IPS-15b (cell line): ENCODE results near the gene NF2.

Experiments
- H3K27me3 ChIP-seq: one replicate; pipeline ENCODE4 v1.6.1; 2013; ENCODE audit warnings: low read length; ENCODE audit not compliant: control insufficient read depth, insufficient read depth
- H3K36me3 ChIP-seq: one replicate; pipeline ENCODE4 v1.6.1; 2013; ENCODE audit warnings: low read length; ENCODE audit not compliant: control insufficient read depth, insufficient read depth
- H3K4me1 ChIP-seq: one replicate; pipeline ENCODE4 v1.6.1; 2013; ENCODE audit warnings: mild to moderate bottlenecking, low read length; ENCODE audit not compliant: control insufficient read depth, insufficient read depth
- H3K4me3 ChIP-seq: one replicate; pipeline ENCODE4 v1.5.1; 2013; ENCODE audit warnings: low read depth, low read length
- H3K9ac ChIP-seq: one replicate; pipeline ENCODE4 v1.6.1; 2013; ENCODE audit warnings: low read depth, mild to moderate bottlenecking, low read length
- H3K9me3 ChIP-seq: one replicate; pipeline ENCODE4 v1.6.1; 2013; ENCODE audit warnings: mild to moderate bottlenecking, low read length; ENCODE audit not compliant: control insufficient read depth, insufficient read depth

The NF2 gene

DNA sequence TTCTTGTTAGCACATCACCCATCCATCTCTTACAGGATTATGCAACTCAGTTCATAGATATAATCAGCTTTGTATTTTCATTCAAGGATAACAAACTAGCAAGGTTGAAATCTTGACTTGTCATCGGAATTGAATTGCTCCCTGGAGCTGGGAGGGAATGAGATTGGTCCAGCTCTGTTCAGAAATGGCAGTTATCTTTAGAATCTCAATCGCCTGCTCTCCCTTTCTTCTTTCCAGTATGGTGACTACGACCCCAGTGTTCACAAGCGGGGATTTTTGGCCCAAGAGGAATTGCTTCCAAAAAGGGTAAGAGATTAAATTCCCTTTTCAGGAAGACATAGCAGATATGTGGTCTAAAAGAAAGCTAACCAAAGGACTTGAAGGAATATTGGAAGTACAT is 51.0 kb downstream of the NF2 start:
- Histone ChIP-seq H3K36me3 (peaks cover 6% of the 10 kb centered on the region), H3K9me3 (no peaks in the 10 kb centered on the region)

DNA sequence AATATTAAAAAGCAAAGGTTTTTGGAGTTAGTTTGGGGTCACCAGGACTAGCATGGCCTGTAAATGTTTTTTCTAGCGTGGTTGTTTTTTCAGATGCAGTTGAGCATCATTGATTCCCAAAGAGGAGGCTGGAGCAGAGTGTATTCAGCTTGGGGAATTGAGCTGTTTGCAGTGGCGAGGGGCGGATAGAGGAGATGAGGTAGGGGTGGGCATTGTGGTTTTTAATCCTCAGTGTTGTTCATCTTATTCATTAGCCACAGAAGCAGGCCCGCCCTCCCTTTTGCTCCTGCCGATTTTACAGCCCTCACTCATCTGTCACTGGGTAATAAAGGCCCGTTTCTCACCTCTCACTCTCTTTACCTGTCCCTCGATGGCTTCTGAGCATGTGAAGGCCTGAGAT is 51.4 kb downstream of the NF2 start:
- no peak overlapping the region for H3K9ac ChIP-seq
- peaks cover 6% of the 10 kb centered on the region for H3K36me3 ChIP-seq
- peaks cover 5% of the 10 kb centered on the region for H3K4me1 ChIP-seq
- no peak overlapping the region for H3K4me3 ChIP-seq
- H3K27me3 ChIP-seq: no peaks in the 10 kb centered on the region
- H3K9me3 ChIP-seq: no peaks in the 10 kb centered on the region

More for the DNA sequence above, 51.0 kb downstream of the NF2 start:
- H3K4me3 ChIP-seq: no peak overlapping the region
- no peak overlapping the region for H3K9ac ChIP-seq
- peaks cover 5% of the 10 kb centered on the region for H3K4me1 ChIP-seq
- no peaks in the 10 kb centered on the region for H3K27me3 ChIP-seq

DNA sequence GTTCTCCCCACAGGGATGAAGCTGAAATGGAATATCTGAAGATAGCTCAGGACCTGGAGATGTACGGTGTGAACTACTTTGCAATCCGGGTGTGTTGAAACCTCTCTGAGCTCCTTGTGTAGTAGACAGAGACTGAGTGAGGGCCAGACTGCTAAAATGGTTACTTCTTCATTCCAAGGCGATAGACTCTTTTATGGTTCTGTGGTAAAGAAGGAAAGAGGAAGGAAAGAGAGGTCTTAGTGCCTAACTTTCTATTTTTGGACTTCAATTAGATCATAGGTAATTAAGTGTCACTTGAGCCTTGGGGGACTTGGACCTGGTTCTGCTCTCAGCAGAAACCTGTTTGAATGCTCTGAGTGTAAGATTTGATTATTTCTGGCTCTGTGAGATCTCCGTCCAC is 54.7 kb downstream of the NF2 start:
- Histone ChIP-seq H3K9me3 (no peaks in the 10 kb centered on the region), H3K4me1 (no peaks in the 10 kb centered on the region), H3K36me3 (peaks cover 6% of the 10 kb centered on the region), H3K4me3 (no peak overlapping the region), H3K9ac (no peak overlapping the region), H3K27me3 (no peaks in the 10 kb centered on the region)

DNA sequence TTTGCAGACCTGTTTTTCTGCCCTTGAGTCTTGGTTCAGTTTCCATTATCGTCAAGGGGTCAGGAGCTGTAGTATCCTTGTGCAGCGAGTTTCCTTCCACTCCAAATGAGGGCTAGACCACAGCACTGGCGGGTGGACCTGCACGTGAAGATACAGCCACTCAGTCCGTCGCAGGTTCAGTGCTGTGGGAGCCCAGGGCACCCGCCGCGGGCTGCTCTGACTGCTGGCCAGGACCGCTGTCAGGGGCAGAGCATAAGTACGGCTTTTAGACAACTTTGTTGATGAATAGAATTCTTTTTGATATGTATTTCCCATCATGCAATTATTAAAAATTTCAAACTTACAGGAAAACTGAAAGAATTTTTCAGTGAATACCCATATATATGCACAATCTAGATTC is 56.6 kb downstream of the NF2 start:
- Histone ChIP-seq H3K4me3 (no peak overlapping the region), H3K4me1 (no peaks in the 10 kb centered on the region), H3K9ac (no peak overlapping the region), H3K9me3 (no peaks in the 10 kb centered on the region), H3K36me3 (peaks cover 6% of the 10 kb centered on the region), H3K27me3 (no peaks in the 10 kb centered on the region)

DNA sequence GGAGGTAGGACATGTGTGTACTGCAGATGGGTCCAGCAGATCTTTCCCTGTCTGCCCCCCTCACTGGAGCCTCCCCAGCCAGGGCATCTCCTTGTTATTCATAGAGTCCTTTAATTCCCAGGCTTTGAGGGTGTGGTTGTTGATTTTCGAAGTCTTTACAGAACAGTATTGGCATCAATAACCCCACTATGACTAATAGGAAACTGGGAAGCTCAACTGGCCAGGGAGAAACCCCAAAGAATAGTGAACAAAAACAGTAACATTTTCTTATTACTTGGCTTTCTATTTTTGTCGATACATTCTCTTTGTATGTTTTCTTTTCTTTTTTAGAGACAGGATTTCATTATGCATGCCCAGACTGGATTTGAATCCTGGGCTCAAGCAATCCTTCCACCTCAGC is 57.9 kb downstream of the NF2 start:
- Histone ChIP-seq H3K36me3 (peaks cover 3% of the 10 kb centered on the region), H3K9ac (no peak overlapping the region), H3K9me3 (no peaks in the 10 kb centered on the region), H3K4me1 (no peaks in the 10 kb centered on the region), H3K4me3 (no peak overlapping the region), H3K27me3 (no peaks in the 10 kb centered on the region)

DNA sequence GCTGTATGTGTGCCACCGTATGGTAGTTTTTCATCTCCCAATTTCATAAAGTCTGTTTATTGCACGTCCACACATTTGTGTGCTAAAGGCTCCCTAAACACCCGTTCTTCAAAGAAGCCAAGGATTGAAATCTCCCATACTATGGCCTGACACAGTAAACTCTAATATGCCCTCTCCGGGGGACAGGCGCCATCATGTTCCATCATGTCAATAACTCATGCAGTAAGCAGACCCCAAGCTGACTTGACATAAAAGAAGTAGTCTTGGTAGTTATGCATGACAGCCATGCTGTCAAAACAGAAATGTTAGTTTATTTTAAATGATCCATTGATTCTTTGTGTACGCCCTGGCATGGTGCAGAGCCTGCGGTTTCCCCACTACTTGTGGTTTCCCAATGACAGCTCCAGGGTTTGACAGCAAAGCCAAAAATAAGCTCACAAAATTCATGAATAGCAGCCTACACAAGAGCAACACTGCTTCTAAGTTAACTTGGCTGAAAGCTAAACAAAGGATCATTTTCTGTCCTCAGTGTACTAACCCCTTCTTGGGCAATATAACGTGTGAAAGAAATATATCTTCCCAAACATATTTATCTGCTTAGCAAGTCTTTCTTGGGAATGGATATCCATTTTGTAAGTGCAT is 59.9 kb downstream of the NF2 start:
- H3K9me3 ChIP-seq: no peaks in the 10 kb centered on the region
- H3K9ac ChIP-seq: no peak overlapping the region
- H3K4me3 ChIP-seq: no peak overlapping the region
- H3K4me1 ChIP-seq: no peaks in the 10 kb centered on the region
- H3K36me3 ChIP-seq: peaks cover 9% of the 10 kb centered on the region
- H3K27me3 ChIP-seq: no peaks in the 10 kb centered on the region

DNA sequence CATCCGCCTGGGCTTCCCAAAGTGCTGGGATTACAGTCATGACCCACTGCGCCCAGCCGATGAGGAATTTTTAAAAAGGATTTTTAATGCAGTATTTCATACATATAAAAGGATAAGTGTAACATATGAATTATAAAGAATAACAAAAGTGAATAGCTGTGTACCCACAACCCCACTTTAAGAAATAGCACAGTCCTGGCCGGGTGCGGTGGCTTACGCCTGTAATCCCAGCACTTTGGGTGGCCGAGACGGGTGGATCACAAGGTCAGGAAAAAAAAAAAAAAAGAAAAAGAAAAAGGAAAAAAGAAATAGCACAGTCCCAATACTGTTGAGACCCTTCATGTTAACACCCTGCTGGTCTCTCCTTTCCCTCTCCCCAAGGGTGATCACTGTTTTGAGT is 62.1 kb downstream of the NF2 start:
- H3K9me3 ChIP-seq: no peaks in the 10 kb centered on the region
- H3K27me3 ChIP-seq: no peaks in the 10 kb centered on the region
- peaks cover 11% of the 10 kb centered on the region for H3K36me3 ChIP-seq
- no peak overlapping the region for H3K4me3 ChIP-seq
- H3K4me1 ChIP-seq: no peaks in the 10 kb centered on the region
- H3K9ac ChIP-seq: no peak overlapping the region

DNA sequence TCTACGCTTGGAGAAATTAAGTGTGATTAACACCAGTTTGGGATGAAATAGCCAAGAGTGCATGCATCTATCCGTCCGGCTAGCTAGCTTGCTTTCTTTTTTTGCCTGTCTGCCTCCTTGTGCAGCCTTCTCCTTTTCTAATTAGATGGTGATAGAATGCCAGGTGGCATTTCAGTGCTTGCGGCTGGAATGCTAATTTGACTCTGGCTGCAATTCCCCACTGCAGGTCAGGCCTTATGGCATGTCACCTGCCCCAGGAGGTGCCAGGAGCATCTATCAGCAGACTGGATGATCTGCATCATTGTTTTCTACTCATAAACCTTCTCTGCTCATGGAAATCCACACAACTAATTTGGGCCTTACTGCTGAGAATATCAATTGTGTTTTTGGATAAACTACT is 65.2 kb downstream of the NF2 start:
- Histone ChIP-seq H3K9me3 (no peaks in the 10 kb centered on the region), H3K36me3 (peaks cover 25% of the 10 kb centered on the region), H3K4me3 (no peak overlapping the region), H3K27me3 (no peaks in the 10 kb centered on the region), H3K9ac (no peak overlapping the region), H3K4me1 (no peaks in the 10 kb centered on the region)

DNA sequence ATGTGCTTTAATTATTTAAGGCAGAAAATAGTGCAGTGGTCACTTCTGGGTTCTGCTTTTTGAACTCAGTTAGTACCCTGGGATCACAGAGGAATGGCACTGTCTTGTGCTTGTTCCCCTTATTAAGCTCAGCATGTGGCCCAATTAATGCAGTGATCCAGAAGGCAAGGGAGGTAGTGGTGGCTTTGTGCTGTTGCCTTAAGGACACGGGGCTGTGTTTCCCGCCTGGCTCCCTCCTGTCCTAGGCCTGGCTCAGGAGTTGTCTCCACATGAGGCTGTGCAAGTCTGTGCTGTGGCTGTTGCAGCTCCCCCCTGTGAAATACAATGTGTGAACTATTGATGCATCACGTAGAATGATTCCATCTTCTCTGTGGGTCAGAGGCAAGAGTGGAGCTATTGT is 67.2 kb downstream of the NF2 start:
- Histone ChIP-seq H3K4me3 (no peak overlapping the region), H3K27me3 (no peaks in the 10 kb centered on the region), H3K36me3 (peaks cover 42% of the 10 kb centered on the region), H3K4me1 (no peaks in the 10 kb centered on the region), H3K9ac (no peak overlapping the region), H3K9me3 (no peaks in the 10 kb centered on the region)

DNA sequence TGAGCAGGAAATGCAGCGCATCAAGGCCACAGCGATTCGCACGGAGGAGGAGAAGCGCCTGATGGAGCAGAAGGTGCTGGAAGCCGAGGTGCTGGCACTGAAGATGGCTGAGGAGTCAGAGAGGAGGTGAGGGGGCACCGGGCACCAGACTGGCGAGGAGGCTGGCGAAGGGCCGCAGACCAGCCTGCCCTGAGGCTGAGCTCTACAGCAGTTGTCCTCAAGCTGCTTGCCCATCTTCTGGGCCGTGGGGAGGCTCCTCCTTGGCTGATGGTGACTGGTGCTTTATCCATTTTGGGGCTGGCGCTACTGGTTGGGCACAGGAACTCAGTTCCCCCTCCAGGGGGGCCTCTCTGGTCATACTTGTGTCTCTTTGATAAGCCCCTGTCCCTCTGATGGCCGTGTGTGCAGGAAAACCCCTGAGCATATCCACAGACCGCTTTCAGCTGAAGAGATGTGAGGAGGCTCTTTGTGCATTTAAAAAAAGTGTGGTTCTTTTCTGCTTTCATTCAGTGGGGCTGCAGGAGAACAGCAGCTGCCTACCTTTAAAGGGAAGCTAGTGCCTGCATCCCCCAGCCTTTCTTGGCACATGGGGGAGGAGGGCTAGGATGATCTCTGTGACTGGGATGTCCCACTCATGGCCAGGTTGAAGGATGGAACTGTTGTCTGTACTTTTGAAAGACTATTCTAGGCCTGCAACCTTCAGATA is 70.1 kb downstream of the NF2 start:
- H3K4me3 ChIP-seq: no peak overlapping the region
- H3K4me1 ChIP-seq: no peaks in the 10 kb centered on the region
- H3K9ac ChIP-seq: no peak overlapping the region
- H3K36me3 ChIP-seq: peaks cover 46% of the 10 kb centered on the region
- no peaks in the 10 kb centered on the region for H3K27me3 ChIP-seq
- no peaks in the 10 kb centered on the region for H3K9me3 ChIP-seq

DNA sequence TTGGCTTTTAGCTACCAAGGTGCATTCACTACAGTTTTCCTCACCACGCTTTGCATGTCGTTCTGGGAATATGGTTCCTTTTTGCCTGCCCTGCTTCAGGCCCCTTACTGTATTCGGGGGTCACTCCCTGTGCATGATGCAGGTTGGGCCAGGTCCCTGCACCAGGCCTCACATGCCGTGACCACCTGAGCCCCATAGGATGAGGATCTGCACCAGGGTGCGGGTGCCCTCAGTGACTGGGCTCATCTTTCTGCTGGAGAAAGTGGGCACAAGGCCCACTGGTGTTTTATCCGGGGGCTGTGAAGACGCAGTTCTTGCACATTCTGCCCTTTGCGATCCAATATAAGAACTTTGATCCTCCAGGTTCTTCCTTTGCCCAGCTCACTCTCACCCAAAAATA is 70.7 kb downstream of the NF2 start:
- H3K4me3 ChIP-seq: no peak overlapping the region
- no peaks in the 10 kb centered on the region for H3K9me3 ChIP-seq
- H3K9ac ChIP-seq: no peak overlapping the region
- H3K4me1 ChIP-seq: no peaks in the 10 kb centered on the region
- peaks cover 47% of the 10 kb centered on the region for H3K36me3 ChIP-seq
- H3K27me3 ChIP-seq: no peaks in the 10 kb centered on the region

DNA sequence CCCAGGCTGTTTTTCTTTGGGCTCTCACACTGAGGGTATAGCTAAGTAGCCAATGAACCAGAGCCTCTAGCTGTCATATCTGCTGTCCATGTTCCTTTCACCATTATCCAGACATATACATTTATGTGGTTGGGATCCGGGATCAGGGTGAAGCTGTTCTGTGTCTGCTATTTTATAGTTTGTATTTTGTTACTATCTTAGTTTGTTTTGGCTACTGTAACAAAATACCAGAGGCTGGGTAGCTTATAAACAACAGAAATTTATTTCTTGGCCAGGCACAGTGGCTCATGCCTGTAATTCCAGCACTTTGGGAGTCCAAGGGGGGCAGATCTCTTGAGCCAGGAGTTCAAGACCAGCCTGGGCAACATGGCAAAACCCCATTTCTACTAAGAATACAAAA is 75.9 kb downstream of the NF2 start:
- H3K9ac ChIP-seq: no peak overlapping the region
- H3K4me1 ChIP-seq: no peaks in the 10 kb centered on the region
- H3K27me3 ChIP-seq: no peaks in the 10 kb centered on the region
- H3K36me3 ChIP-seq: peaks cover 39% of the 10 kb centered on the region
- H3K9me3 ChIP-seq: no peaks in the 10 kb centered on the region
- H3K4me3 ChIP-seq: no peak overlapping the region
